Fibroblast of lung (primary cell): ENCODE results near the gene AKAP13.

ENCODE experiments used
- CTCF ChIP-seq, 2 donors: IDR thresholded peaks in 1 of 2; conservative IDR thresholded peaks in 1 of 2; 1 replicate in 1 of 2; 2 replicates in 1 of 2; pipeline ENCODE4 v1.5.1; 2011 to 2012; ENCODE audit warnings: low read length in 2 of 2, control low read depth in 1 of 2, inconsistent platforms in 1 of 2, low read depth in 1 of 2, mild to moderate bottlenecking in 1 of 2
- EZH2 ChIP-seq: IDR thresholded peaks from 2 replicates; pipeline ENCODE4 v1.5.1; 2012; ENCODE audit warnings: low read length, control low read depth, mild to moderate bottlenecking; ENCODE audit errors: missing control alignments

GRCh38 chr15:85639752-85640381 is 259.5 kb downstream of the AKAP13 start:
- no peak for TF ChIP-seq CTCF (conservative IDR thresholded peaks at IDR 0.05 in 1 of 2, IDR thresholded peaks at IDR 0.05 in 1 of 2; ENCODE audit: low read depth in 1 of 2, low read length in 2 of 2)
- no peak for TF ChIP-seq EZH2
